A549 (cell line): ENCODE measurements around the gene BICRA. TPM values are rescaled to one million over a fixed set of nuclear protein-coding genes. Genes with fewer than 3 reads are reported as not detected.

Source experiments
- ATAC-seq, 2 experiments: fragments of 200-7000 bp in 1 of 2; fragments of >200 bp in 1 of 2; cut with Nextera tagmentation in 1 of 2; cut with Tn5 transposase in 1 of 2; 3 replicates each; pipeline versions ENCODE4 v1.8.0 to v1.9.1; 2018 to 2020; ENCODE audit warnings: mild to moderate bottlenecking in 1 of 2, moderate library complexity in 1 of 2
- CTCF ChIA-PET: fragments of 300-600 bp; sonication (Branson Sonifier 250); formaldehyde crosslinking; extraction: SDS; loops from one replicate; lab custom pipeline; 2021; ENCODE audit warnings: antibody characterized with exemption, inconsistent platforms; lab: Yijun Ruan, JAX
- POLR2A ChIA-PET: fragments of 350-600 bp; formaldehyde crosslinking; extraction: SDS; loops from one replicate; lab custom pipeline; 2021; ENCODE audit warnings: antibody characterized with exemption, inconsistent platforms; lab: Yijun Ruan, JAX
- DNase-seq, 2 experiments: peaks; one replicate each; pipeline versions ENCODE4 v3.0.0 to v3.0.0-alpha.2; 2011 to 2016; ENCODE audit warnings: low read depth in 1 of 2, low spot score in 1 of 2
- FAIRE-seq: peaks from 2 replicates; lab custom pipeline; 2011; peaks lifted over from hg19 to GRCh38; lab: Jason Lieb, UNC
- H3K27ac ChIP-seq, 2 experiments: fragments of >200 bp; sonication (Bioruptor Twin); formaldehyde crosslinking; 3 replicates each; pipeline ENCODE4 v1.5.1; 2016 to 2017
- H3K4me1 ChIP-seq: fragments of >200 bp; sonication (Bioruptor Twin); formaldehyde crosslinking; 3 replicates; pipeline ENCODE4 v1.6.1; 2016
- H3K4me2 ChIP-seq: fragments of >200 bp; sonication (Bioruptor Twin); formaldehyde crosslinking; 3 replicates; pipeline ENCODE4 v1.6.1; 2016
- H3K4me3 ChIP-seq: fragments of >200 bp; sonication (Bioruptor Twin); formaldehyde crosslinking; 3 replicates; pipeline ENCODE4 v1.5.1; 2016
- H3K9me3 ChIP-seq: fragments of >200 bp; sonication (Bioruptor Twin); formaldehyde crosslinking; 3 replicates; pipeline ENCODE4 v1.6.1; 2016
- BHLHE40 ChIP-seq: IDR thresholded peaks from 2 replicates; pipeline ENCODE4 v1.6.1; 2012; ENCODE audit warnings: low read depth, low read length, inconsistent platforms
- CBX2 ChIP-seq: fragments of 200-600 bp; sonication (generic); IDR thresholded peaks from 2 replicates; pipeline ENCODE4 v1.6.1; 2016; ENCODE audit warnings: low read depth, mild to moderate bottlenecking, borderline replicate concordance
- CTCF ChIP-seq: fragments of >200 bp; sonication (Bioruptor Twin); formaldehyde crosslinking; IDR thresholded peaks from 3 replicates; pipeline ENCODE4 v1.5.1; 2016
- EHMT2 ChIP-seq: fragments of 200-600 bp; sonication (generic); IDR thresholded peaks from 2 replicates; pipeline ENCODE4 v1.6.1; 2016; ENCODE audit warnings: antibody characterized with exemption, low read depth, mild to moderate bottlenecking, moderate library complexity
- EP300 ChIP-seq, 2 experiments: fragments of >200 bp; sonication (Bioruptor Twin); formaldehyde crosslinking; IDR thresholded peaks; 2 replicates in 1 of 2; 3 replicates in 1 of 2; pipeline ENCODE4 v1.6.1; 2016 to 2017
- FOXS1 ChIP-seq: fragments of 250-450 bp; sonication (Bioruptor Pico); IDR thresholded peaks from 2 replicates; pipeline ENCODE4 v1.5.0; 2020; ENCODE audit warnings: mild to moderate bottlenecking, moderate library complexity
- GATA3 ChIP-seq: IDR thresholded peaks from 2 replicates; pipeline ENCODE4 v1.6.1; 2012; ENCODE audit warnings: borderline replicate concordance
- HOXA7 ChIP-seq: fragments of 250-450 bp; sonication (Bioruptor Pico); IDR thresholded peaks from 2 replicates; pipeline ENCODE4 v1.5.0; 2020; ENCODE audit warnings: mild to moderate bottlenecking, moderate library complexity
- HOXB5 ChIP-seq: fragments of 250-450 bp; sonication (Bioruptor Pico); IDR thresholded peaks from 2 replicates; pipeline ENCODE4 v1.5.0; 2020; ENCODE audit warnings: mild to moderate bottlenecking, moderate library complexity
- JUNB ChIP-seq: fragments of >200 bp; sonication (Bioruptor Twin); formaldehyde crosslinking; IDR thresholded peaks from 2 replicates; pipeline ENCODE4 v1.6.1; 2016
- KDM1A ChIP-seq: fragments of 200-600 bp; sonication (generic); IDR thresholded peaks from 2 replicates; pipeline ENCODE4 v1.6.1; 2016; ENCODE audit warnings: low read depth, mild to moderate bottlenecking
- KDM5A ChIP-seq: fragments of 200-600 bp; sonication (generic); IDR thresholded peaks from 2 replicates; pipeline ENCODE4 v1.6.1; 2016; ENCODE audit warnings: antibody characterized with exemption, mild to moderate bottlenecking
- MAFK ChIP-seq: fragments of 450-650 bp; IDR thresholded peaks from 2 replicates; pipeline ENCODE4 v1.6.1; 2014; ENCODE audit not compliant: partially characterized antibody
- MAZ ChIP-seq: fragments of 150-350 bp; IDR thresholded peaks from 2 replicates; pipeline ENCODE4 v1.6.1; 2014; ENCODE audit warnings: antibody characterized with exemption, low read depth, low read length, borderline replicate concordance
- NFE2L2 ChIP-seq: fragments of 150-350 bp; conservative IDR thresholded peaks from 2 replicates; pipeline ENCODE4 v1.6.1; 2014; ENCODE audit warnings: low read length
- NR3C1 ChIP-seq: fragments of >200 bp; sonication (Bioruptor Twin); formaldehyde crosslinking; IDR thresholded peaks from 3 replicates; pipeline ENCODE4 v1.6.1; 2017
- RFX5 ChIP-seq: fragments of 450-650 bp; IDR thresholded peaks from 2 replicates; pipeline ENCODE4 v1.7.1; 2014; ENCODE audit warnings: antibody characterized with exemption, mild to moderate bottlenecking, moderate library complexity
- SMC3 ChIP-seq: fragments of >200 bp; sonication (Bioruptor Twin); formaldehyde crosslinking; IDR thresholded peaks from 3 replicates; pipeline ENCODE4 v1.6.1; 2018; ENCODE audit warnings: inconsistent platforms
- SREBF2 ChIP-seq: fragments of 450-650 bp; IDR thresholded peaks from 2 replicates; pipeline ENCODE4 v1.6.1; 2014; ENCODE audit warnings: mild to moderate bottlenecking, moderate library complexity
- TFCP2L1 ChIP-seq: fragments of 250-450 bp; sonication (Bioruptor Pico); IDR thresholded peaks from 2 replicates; pipeline ENCODE4 v1.5.0; 2021; ENCODE audit warnings: mild to moderate bottlenecking
- USF2 ChIP-seq: fragments of 450-650 bp; IDR thresholded peaks from 2 replicates; pipeline ENCODE4 v1.6.1; 2014; ENCODE audit warnings: antibody characterized with exemption
- ZFP36 ChIP-seq: fragments of 450-650 bp; IDR thresholded peaks from 2 replicates; pipeline ENCODE4 v1.6.1; 2014; ENCODE audit warnings: borderline replicate concordance; ENCODE audit not compliant: partially characterized antibody
- ZSCAN20 ChIP-seq: fragments of 250-450 bp; sonication (Bioruptor Pico); IDR thresholded peaks from 2 replicates; pipeline ENCODE4 v1.8.0; 2022; ENCODE audit warnings: mild to moderate bottlenecking, moderate library complexity
- WGBS: methylation state at CpG from one replicate; pipeline ENCODE4 v1.1.6; 2017; ENCODE audit errors: missing lambda C conversion rate; 5-methylcytosine and 5-hydroxymethylcytosine counted together
- polyA plus RNA-seq, 4 experiments: library from polyadenylated mRNA; depleted of rRNA in 3 of 4; stranded (reverse); fragments of >200 nt; fragmentation: RNase III in 1 of 4; extraction: RNeasy Plus Mini Kit Qiagen cat#74134 plus additional on column Dnase treatment in 1 of 4; gene quantifications; 2 replicates in 3 of 4; 3 replicates in 1 of 4; pipeline ENCODE4 v1.2.3, GENCODE V29; 2011 to 2017
- TF ChIP-seq, protein P1 (sequence below): fragments of 200-600 bp; sonication (generic); IDR thresholded peaks from 2 replicates; pipeline ENCODE4 v1.6.1; 2016; ENCODE audit warnings: antibody characterized with exemption, mild to moderate bottlenecking, moderate library complexity
- TF ChIP-seq, protein P2 (sequence below): fragments of >200 bp; sonication (Bioruptor Twin); formaldehyde crosslinking; IDR thresholded peaks from 2 replicates; pipeline ENCODE4 v1.6.1; 2016

BICRA gene
- polyA plus RNA-seq, 2 of the 4 experiments (the other 2 are of a cell fraction): 0.83 to 12.4 TPM

DNA sequence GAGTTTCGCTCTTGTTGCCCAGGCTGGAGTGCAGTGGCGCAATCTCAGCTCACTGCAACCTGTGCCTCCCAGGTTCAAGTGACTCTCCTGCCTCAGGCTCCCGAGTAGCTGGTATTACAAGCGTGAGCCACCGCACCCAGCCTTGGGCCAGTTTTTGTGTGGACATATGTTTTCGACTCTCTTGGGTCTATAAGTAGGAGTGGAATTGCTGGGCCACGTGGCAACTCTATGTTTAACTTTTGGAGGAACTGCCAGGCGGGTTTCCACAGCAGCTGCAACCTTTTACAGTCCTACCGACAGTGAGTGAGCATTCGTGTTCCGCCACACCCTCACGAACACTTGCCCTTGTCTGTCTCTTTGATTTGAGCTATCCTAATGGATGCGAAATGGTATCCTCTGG, 44.9 kb downstream of the BICRA start:
- FAIRE-seq (no peak), ATAC-seq (no peak), DNase-seq (no peak)
- TF ChIP-seq TFCP2L1 (CRISPR knock-in tag) (no peak), USF2 (no peak), ZFP36 (no peak), GATA3 (no peak), MAZ (no peak), FOXS1 (CRISPR knock-in tag) (no peak), MAFK (no peak), KDM5A (no peak), SMC3 (no peak), ZSCAN20 (no peak), KDM1A (no peak), HOXB5 (no peak)
- TF ChIP-seq, protein P1, sequence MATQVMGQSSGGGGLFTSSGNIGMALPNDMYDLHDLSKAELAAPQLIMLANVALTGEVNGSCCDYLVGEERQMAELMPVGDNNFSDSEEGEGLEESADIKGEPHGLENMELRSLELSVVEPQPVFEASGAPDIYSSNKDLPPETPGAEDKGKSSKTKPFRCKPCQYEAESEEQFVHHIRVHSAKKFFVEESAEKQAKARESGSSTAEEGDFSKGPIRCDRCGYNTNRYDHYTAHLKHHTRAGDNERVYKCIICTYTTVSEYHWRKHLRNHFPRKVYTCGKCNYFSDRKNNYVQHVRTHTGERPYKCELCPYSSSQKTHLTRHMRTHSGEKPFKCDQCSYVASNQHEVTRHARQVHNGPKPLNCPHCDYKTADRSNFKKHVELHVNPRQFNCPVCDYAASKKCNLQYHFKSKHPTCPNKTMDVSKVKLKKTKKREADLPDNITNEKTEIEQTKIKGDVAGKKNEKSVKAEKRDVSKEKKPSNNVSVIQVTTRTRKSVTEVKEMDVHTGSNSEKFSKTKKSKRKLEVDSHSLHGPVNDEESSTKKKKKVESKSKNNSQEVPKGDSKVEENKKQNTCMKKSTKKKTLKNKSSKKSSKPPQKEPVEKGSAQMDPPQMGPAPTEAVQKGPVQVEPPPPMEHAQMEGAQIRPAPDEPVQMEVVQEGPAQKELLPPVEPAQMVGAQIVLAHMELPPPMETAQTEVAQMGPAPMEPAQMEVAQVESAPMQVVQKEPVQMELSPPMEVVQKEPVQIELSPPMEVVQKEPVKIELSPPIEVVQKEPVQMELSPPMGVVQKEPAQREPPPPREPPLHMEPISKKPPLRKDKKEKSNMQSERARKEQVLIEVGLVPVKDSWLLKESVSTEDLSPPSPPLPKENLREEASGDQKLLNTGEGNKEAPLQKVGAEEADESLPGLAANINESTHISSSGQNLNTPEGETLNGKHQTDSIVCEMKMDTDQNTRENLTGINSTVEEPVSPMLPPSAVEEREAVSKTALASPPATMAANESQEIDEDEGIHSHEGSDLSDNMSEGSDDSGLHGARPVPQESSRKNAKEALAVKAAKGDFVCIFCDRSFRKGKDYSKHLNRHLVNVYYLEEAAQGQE: no peak
- Histone ChIP-seq H3K4me2 (no peak overlapping the region), H3K4me1 (peaks cover 6% of the 10 kb centered on the region), H3K4me3 (no peak overlapping the region), H3K9me3 (no peaks in the 10 kb centered on the region), H3K27ac (no peak overlapping the region)
- ChIA-PET POLR2A (no interaction called here), CTCF (interaction anchor here (1.0 to 2.3 kb wide), 3 partner anchors 20 to 138 kb away, joined by 3 to 5 read pairs (median 3); partner anchors contain the start of gene NAPA)
- 90% methylated on average over 13 of the region's 13 CpGs for WGBS

GRCh38 chr19:47657719-47658118, 48.8 kb downstream of the BICRA start:
- POLR2A ChIA-PET: no interaction called here
- FAIRE-seq (no peak), ATAC-seq (no peak), DNase-seq (no peak)
- H3K9me3 ChIP-seq: no peaks in the 10 kb centered on the region
- CTCF ChIA-PET: interaction anchor here (0.6 to 1.6 kb wide), 4 partner anchors 123 to 196 kb away, joined by 3 to 5 read pairs (median 4); partner anchors contain the start of gene NAPA
- H3K4me3 ChIP-seq: no peak overlapping the region
- peaks cover 13% of the 10 kb centered on the region for H3K4me1 ChIP-seq
- 84% methylated on average over 3 of the region's 3 CpGs for WGBS
- no peak overlapping the region for H3K4me2 ChIP-seq
- H3K27ac ChIP-seq: no peak overlapping the region
- no peak for TF ChIP-seq CTCF
- no peak for TF ChIP-seq MAZ
- TF ChIP-seq SREBF2: no peak

GRCh38 chr19:47658431-47659348, 49.8 kb downstream of the BICRA start:
- ChIA-PET POLR2A (no interaction called here), CTCF (interaction anchor here (0.6 to 2.0 kb wide), 9 partner anchors 20 to 197 kb away, joined by 3 to 7 read pairs (median 4); partner anchors contain the start of gene NAPA)
- 92% methylated on average over 24 of the region's 24 CpGs for WGBS
- FAIRE-seq (peak; percentile 83), ATAC-seq (no peak), DNase-seq (no peak)
- Histone ChIP-seq H3K4me2 (no peak overlapping the region), H3K4me1 (peaks cover 23% of the 10 kb centered on the region), H3K4me3 (no peak overlapping the region), H3K27ac (no peak overlapping the region), H3K9me3 (no peaks in the 10 kb centered on the region)
- TF ChIP-seq NR3C1 (no peak), RFX5 (no peak), EHMT2 (no peak), BHLHE40 (no peak), MAFK (no peak), KDM5A (no peak), TFCP2L1 (CRISPR knock-in tag) (no peak), HOXA7 (CRISPR knock-in tag) (no peak), EP300 (IDR thresholded peaks at IDR 0.05) (no peak), CBX2 (no peak), JUNB (no peak), NFE2L2 (no peak), GATA3 (no peak)
- TF ChIP-seq, protein P2, sequence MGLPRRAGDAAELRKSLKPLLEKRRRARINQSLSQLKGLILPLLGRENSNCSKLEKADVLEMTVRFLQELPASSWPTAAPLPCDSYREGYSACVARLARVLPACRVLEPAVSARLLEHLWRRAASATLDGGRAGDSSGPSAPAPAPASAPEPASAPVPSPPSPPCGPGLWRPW: no peak
